ENCODE results near the gene CXADR.
"Not testable (repeated sequence)": the region's sequence is repeated elsewhere in the genome, so short reads cannot be mapped to it uniquely, and the experiment has no call there.

CXADR gene

GRCh38 chr21:17502985-17503384 is 9.9 kb upstream of the CXADR start:
- DNase-seq (ENCODE audit: low spot score) = not testable (repeated sequence)

- no peak for DNase-seq (ENCODE audit: low spot score)
Observed at GRCh38 chr21:17506951-17507350, 5.9 kb upstream of the CXADR start.

- DNase-seq (ENCODE audit: low spot score) = no peak
Observed at GRCh38 chr21:17507591-17507990, 5.3 kb upstream of the CXADR start.

- DNase-seq (ENCODE audit: low spot score) = no peak
Observed at GRCh38 chr21:17513214-17514123, 626 bp downstream of the CXADR start.

- DNase-seq (ENCODE audit: low spot score) = no peak
Observed at GRCh38 chr21:17514124-17514845, 1.4 kb downstream of the CXADR start.

GRCh38 chr21:17517008-17517407 is 4.2 kb downstream of the CXADR start:
- DNase-seq (ENCODE audit: low spot score) = not testable (repeated sequence)

- DNase-seq (ENCODE audit: low spot score) = no peak
Observed at GRCh38 chr21:17519208-17519738, 6.4 kb downstream of the CXADR start.

- DNase-seq (ENCODE audit: low spot score) = no peak
Observed at GRCh38 chr21:17519965-17520609, 7.2 kb downstream of the CXADR start.

GRCh38 chr21:17523007-17523451 is 10.2 kb downstream of the CXADR start:
- no peak for DNase-seq (ENCODE audit: low spot score)

GRCh38 chr21:17523979-17524494 is 11.2 kb downstream of the CXADR start:
- not testable (repeated sequence) for DNase-seq (ENCODE audit: low spot score)

GRCh38 chr21:17524635-17525034 is 11.8 kb downstream of the CXADR start:
- no peak for DNase-seq (ENCODE audit: low spot score)

GRCh38 chr21:17526776-17527175 is 13.9 kb downstream of the CXADR start:
- DNase-seq (ENCODE audit: low spot score) = no peak

- DNase-seq (ENCODE audit: low spot score) = no peak
Observed at GRCh38 chr21:17527240-17527639, 14.4 kb downstream of the CXADR start.

- DNase-seq (ENCODE audit: low spot score) = no peak
Observed at GRCh38 chr21:17527711-17528110, 14.9 kb downstream of the CXADR start.

GRCh38 chr21:17529648-17530047 is 16.8 kb downstream of the CXADR start:
- DNase-seq (ENCODE audit: low spot score) = no peak

- no peak for DNase-seq (ENCODE audit: low spot score)
Observed at GRCh38 chr21:17532292-17532691, 19.4 kb downstream of the CXADR start.

GRCh38 chr21:17536381-17536780 is 23.5 kb downstream of the CXADR start:
- no peak for DNase-seq (ENCODE audit: low spot score)

- no peak for DNase-seq (ENCODE audit: low spot score)
Observed at GRCh38 chr21:17537299-17537698, 24.5 kb downstream of the CXADR start.

- no peak for DNase-seq (ENCODE audit: low spot score)
Observed at GRCh38 chr21:17538576-17538975, 25.7 kb downstream of the CXADR start.

GRCh38 chr21:17539323-17539722 is 26.5 kb downstream of the CXADR start:
- no peak for DNase-seq (ENCODE audit: low spot score)

GRCh38 chr21:17539743-17540341 is 27.0 kb downstream of the CXADR start:
- no peak for DNase-seq (ENCODE audit: low spot score)

GRCh38 chr21:17540530-17540929 is 27.7 kb downstream of the CXADR start:
- DNase-seq (ENCODE audit: low spot score) = no peak

Measured in hematopoietic multipotent progenitor cell treated with erythropoietin and hydrocortisone succinate and interleukin-3 and kit ligand, for 17 days (in vitro differentiated cells).